GM18505 (cell line): ENCODE data around the gene GNG7.
"Not testable (repeated sequence)": the region's sequence is repeated elsewhere in the genome, so short reads cannot be mapped to it uniquely, and the experiment has no call there.

Source experiments
- ATAC-seq: cut with Tn5 transposase; IDR thresholded peaks from one replicate; pipeline ENCODE4 v1.9.1; 2021; ENCODE audit not compliant: unreplicated experiment
- POLR2A ChIP-seq: IDR thresholded peaks from 4 replicates; pipeline ENCODE4 v1.6.1; 2011; ENCODE audit warnings: borderline replicate concordance; ENCODE audit not compliant: insufficient read depth, insufficient read length; ENCODE audit errors: extremely low read depth

The GNG7 gene

GRCh38 chr19:2714531-2715269 is 12.2 kb upstream of the GNG7 start:
- ATAC-seq: no peak
- no peak for TF ChIP-seq POLR2A

DNA sequence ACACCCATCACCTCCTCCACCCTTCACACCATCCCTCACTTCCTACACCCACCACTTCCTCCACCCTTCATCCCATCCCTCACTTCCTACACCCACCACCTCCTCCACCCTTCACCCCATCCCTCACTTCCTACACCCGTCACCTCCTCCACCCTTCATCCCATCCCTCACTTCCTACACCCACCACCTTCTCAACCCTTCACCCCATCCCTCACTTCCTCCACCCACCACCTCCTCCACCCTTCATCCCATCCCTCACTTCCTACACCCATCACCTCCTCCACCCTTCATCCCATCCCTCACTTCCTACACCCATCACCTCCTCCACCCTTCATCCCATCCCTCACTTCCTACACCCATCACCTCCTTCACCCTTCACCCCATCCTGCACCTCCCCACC is 11.6 kb upstream of the GNG7 start:
- not testable (repeated sequence) for ATAC-seq

- ATAC-seq: not testable (repeated sequence)
Observed at GRCh38 chr19:2713170-2713569, 10.7 kb upstream of the GNG7 start.

- no peak for TF ChIP-seq POLR2A
Observed at GRCh38 chr19:2711875-2712205, 9.3 kb upstream of the GNG7 start.

GRCh38 chr19:2711172-2711874 is 8.8 kb upstream of the GNG7 start:
- ATAC-seq: no peak
- no peak for TF ChIP-seq POLR2A

More at GRCh38 chr19:2711875-2712205, 9.3 kb upstream of the GNG7 start:
- no peak for ATAC-seq

GRCh38 chr19:2706251-2706650 is 3.8 kb upstream of the GNG7 start:
- no peak for TF ChIP-seq POLR2A
- ATAC-seq: no peak

DNA sequence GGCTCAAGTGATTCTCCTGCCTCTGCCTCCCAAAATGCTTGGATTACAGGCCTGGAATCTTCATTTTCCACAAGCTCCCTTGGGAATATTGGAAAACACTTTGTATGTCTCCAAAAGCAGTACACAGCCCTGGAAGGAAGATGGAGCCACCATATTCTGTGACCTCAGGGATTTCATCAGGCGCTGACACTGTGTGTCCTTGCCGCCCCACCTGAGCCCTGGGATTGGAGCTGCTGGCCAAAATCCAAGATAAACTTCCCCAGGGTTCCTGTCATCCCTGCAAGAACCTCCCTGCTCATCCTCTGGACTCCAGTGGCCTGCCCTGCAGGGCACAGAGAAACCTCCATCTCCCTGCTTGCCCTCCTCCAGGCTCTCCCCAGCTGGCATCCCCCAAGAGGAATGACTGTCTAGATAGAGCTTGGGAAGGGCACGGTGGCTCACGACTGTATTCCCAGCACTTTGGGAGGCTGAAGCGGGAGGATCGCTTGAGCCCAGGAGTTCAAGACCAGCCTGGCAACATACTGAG is 1.3 kb upstream of the GNG7 start:
- no peak for ATAC-seq
- TF ChIP-seq POLR2A: no peak

DNA sequence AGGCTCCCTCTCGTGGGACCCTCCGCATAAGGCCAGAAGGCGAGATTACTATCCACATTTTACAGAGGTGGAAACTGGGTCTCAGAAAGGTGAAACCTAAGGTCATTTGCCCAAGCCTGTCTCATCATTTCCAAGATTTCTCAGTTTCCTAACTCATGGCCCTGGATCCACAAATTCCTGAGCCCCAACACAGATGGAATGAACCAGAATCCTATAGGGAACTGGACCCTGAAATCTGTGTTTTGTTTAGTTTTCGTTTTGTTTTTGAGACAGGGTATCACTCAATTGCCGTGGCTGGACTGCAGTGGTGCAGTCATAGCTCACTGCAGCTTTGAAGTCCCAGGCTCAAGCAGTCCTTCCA is 563 bp upstream of the GNG7 start:
- no peak for ATAC-seq
- no peak for TF ChIP-seq POLR2A

DNA sequence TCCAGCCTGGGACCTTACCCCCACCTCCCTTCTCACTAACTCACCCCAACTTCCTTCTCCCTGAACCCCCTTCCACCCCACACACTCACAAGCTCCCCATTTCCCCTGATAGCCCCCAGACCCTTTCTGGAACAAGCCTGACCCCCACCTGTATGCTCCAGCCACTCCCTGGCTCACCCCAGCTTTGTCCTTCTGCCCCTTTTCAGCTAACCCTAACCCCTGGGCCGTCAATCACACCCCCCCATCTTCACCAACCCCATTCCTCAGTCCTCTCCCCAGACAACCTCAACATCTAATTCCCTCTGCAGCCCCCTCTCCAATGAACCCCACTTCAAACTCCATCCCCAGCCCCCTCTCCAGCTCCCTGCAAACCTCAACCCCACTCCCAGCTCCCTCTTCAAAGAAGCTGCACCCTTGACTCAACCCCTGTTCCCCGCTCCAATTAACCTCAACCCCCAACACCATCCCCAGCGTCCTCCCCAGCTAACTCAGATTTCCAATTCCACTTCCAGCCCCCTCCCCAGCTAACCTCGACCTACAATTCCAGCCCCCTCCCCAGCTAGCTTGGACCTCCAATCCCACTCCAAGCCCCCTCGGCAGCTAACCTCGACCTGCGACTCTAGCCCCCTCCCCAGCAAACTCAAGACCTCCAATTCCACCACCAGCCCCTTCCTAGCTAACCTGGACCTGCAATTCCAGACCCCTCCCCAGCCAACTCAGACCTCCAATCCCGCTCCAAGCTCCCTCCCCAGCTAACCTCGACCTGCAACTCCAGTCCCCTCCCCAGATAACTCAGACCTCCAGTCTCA is 929 bp downstream of the GNG7 start:
- ATAC-seq: no peak

DNA sequence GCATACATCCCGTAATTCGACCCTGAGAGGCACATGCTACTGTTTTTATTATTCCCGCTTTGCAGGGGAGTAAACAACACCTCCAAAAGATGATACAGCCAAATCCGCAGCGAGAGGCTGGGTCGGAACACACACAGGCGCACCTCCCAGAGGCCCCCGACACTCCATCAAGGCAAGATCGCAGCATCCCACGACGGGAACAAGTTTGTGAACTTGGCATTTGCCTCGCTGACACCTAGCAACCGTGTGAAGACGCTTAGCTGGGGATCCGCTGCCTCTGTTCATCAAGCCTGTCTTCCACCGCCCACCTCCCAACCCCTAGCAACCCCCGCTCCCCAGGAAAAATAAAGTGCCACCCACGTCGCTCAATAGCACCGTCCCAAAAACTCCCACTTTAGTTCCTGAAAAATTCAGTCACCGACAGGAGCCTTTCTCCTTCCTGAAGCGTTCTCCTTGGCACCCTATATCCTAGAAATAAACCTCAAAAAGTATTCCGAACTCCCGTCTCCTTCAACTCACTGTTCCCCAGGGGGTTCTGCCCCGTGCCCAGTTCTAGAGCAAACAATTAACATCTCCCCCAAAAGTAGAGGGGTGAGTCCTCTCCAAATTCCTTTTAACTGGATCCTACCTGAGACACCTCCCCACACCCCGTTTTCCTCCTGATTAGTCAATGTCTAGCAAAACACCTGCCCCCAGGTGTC is 1.7 kb downstream of the GNG7 start:
- ATAC-seq: no peak

More for the DNA sequence above, 929 bp downstream of the GNG7 start:
- no peak for TF ChIP-seq POLR2A

DNA sequence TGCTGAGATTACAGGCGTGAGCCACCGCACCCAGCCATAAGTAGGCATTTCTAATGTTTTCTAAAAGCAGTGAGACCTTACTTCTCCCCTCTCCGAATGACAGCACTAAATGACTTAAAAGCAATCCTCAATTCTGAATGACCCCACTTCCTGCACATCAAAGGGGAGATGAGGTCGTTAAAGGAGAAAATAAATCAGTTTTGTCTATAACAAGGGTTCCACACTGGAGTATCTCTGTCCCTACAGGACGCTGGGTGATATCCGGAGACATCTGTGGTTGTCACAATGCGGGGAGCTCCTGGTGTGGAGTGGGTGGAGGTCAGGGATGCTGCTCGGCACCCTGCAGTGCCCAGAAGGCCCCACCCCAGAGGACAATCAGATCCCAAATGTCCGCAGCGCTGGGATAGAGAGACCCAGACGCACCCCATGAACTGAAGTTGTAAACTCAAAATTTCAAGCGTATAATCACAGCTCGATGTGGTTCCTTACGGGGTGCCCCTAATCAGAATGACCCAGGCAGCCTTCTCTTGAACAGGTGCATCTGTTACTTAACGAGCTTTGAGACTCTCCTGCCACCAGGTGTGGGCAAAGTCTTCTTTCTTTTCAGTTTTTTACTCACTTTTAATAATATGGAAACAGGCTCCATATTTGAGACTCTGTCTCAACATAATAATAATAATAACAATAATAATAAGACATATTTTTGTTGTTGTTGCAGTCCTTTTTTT is 2.9 kb downstream of the GNG7 start:
- TF ChIP-seq POLR2A: no peak
- ATAC-seq: no peak

More for the DNA sequence above, 1.7 kb downstream of the GNG7 start:
- no peak for TF ChIP-seq POLR2A

DNA sequence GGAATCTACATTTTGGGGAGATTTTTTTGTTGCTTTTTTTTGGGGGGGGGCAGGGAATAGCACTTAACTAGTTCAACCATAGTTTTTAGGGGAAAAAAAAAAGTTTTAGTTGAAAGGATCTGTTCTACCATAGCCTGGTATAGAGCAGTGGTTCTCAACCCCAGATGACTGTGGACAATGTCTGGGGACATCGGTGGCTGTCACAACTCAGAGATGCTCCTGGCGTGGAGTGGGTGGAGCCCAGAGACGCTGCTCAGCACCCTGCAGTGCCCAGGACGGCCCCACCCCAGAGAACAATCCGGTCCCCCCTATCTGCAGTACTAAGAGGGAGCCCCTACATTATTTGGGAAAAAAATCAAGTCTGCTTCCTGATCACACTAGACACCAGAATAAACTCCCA is 8.3 kb downstream of the GNG7 start:
- ATAC-seq: no peak

GRCh38 chr19:2693492-2694160 is 8.9 kb downstream of the GNG7 start:
- no peak for TF ChIP-seq POLR2A
- no peak for ATAC-seq

More for the DNA sequence above, 8.3 kb downstream of the GNG7 start:
- no peak for TF ChIP-seq POLR2A

GRCh38 chr19:2691951-2692350 is 10.5 kb downstream of the GNG7 start:
- no peak for TF ChIP-seq POLR2A
- no peak for ATAC-seq
